Astrocyte of the cerebellum (primary cell): ENCODE measurements around the gene KLHL34.

ENCODE experiments used
- DNase-seq: peaks from one replicate; pipeline ENCODE4 v3.0.0-alpha.2; 2011; ENCODE audit warnings: low read depth
- H3K4me3 ChIP-seq: 2 replicates; pipeline ENCODE4 v1.5.1; 2011; ENCODE audit warnings: mild to moderate bottlenecking, low read depth, low read length, moderate library complexity
- in situ Hi-C: cut with HindIII; loops from 2 replicates; pipeline ENCODE4 v1.10.0; 2017; ENCODE audit warnings: low sequenced_read_pairs
- TF ChIP-seq, protein P1 (sequence below): IDR thresholded peaks from 2 replicates; pipeline ENCODE4 v1.5.1; 2012; ENCODE audit warnings: low read length, low read depth, moderate library complexity, mild to moderate bottlenecking; ENCODE audit errors: missing control alignments

The KLHL34 gene

DNA sequence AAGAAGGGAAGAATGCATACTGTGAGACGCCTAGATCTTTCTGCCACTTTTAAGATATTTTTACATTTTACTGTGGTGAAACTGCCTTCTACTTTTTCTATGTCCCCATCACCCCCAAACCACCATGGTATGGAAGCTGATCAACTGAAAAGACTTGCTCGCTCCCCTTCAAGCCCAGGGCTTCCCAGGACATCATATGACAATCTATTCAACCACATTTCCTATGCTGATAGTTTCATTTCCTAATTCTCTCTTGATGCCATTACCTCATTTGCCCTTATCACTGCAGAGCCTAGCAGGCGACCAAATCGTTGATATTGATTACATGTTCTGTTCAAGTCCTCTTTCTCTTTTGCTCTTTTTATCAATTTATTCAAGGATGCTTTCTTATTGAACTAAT is 40.1 kb upstream of the KLHL34 start:
- in situ Hi-C loops = no loop called here

DNA sequence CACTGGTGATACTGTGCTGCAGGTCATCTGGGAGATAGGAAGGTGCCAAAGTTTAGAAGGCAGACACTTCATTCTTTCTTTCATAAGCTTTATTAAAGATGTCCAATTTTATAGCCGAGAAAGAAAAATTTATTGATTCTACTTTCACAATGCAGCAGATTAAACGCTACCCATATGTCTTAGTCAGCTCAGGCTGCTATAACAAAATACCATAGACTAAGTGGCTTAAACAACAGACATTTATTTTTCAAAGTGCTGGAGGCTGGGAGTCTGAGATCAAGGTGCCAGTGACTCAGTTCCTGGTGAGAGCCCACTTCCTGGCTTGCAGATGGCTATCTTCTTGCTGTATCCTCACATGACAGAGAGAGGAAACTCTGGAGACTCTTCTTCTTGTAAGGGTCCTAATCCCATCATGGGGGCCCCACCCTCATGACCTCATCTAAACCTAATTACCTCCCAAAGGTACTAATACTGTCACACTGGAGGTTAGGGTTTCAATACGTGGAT is 33.4 kb upstream of the KLHL34 start:
- TF ChIP-seq, protein P1, sequence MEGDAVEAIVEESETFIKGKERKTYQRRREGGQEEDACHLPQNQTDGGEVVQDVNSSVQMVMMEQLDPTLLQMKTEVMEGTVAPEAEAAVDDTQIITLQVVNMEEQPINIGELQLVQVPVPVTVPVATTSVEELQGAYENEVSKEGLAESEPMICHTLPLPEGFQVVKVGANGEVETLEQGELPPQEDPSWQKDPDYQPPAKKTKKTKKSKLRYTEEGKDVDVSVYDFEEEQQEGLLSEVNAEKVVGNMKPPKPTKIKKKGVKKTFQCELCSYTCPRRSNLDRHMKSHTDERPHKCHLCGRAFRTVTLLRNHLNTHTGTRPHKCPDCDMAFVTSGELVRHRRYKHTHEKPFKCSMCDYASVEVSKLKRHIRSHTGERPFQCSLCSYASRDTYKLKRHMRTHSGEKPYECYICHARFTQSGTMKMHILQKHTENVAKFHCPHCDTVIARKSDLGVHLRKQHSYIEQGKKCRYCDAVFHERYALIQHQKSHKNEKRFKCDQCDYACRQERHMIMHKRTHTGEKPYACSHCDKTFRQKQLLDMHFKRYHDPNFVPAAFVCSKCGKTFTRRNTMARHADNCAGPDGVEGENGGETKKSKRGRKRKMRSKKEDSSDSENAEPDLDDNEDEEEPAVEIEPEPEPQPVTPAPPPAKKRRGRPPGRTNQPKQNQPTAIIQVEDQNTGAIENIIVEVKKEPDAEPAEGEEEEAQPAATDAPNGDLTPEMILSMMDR = no peak
- no peak for DNase-seq
- in situ Hi-C loops = no loop called here
- no peak overlapping the region for H3K4me3 ChIP-seq

More for the DNA sequence above, 40.1 kb upstream of the KLHL34 start:
- no peak for DNase-seq
- no peak overlapping the region for H3K4me3 ChIP-seq
- TF ChIP-seq, protein P1 = no peak

DNA sequence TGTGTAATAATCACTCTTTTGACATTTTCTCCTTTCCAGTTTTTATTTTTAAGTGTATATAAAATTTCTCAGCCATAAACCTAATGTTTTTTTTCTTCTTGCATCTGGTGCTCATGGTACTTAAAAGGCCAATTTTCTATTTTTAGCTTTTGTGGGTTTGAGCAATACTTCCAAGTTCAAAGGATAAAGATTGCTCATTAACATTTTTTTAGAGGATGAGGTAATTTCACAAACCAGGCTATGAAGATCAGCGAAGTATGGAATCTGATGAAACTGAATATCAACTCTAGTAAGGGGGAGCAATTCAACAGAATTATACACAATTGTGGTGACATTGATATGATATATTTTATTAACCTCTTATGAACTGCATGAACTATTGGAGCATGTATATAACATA is 25.8 kb upstream of the KLHL34 start:
- in situ Hi-C loops = no loop called here
- TF ChIP-seq, protein P1 = no peak
- no peak overlapping the region for H3K4me3 ChIP-seq
- DNase-seq = no peak

DNA sequence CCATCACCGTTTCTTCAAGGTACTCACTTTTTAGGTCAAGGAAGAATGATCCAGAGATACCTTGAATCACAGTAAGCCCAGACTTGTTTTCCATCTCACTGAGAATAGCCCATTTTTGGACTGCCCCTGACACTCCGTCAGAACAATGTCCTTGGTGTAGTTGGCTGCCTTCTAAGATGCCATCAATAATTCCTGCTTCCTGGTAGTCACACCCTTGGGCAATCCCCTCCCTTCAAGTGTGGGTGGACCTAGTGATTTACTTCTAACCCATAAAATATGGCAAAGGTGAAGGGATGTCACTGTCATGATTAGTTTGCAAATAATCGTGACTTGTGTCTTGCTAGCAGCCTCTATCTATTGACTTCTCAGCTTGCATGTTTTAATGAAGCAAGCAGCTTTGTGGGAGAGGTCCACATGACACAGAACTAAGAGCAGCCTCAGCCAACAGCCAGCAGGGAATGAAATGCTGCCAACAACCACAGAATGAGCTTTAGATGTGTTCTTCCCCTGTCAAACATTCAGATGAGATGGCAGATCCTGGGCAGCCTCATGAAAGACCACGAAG is 20.0 kb upstream of the KLHL34 start:
- DNase-seq = peak; percentile 24
- H3K4me3 ChIP-seq = no peak overlapping the region
- in situ Hi-C loops = no loop called here
- TF ChIP-seq, protein P1 = no peak

DNA sequence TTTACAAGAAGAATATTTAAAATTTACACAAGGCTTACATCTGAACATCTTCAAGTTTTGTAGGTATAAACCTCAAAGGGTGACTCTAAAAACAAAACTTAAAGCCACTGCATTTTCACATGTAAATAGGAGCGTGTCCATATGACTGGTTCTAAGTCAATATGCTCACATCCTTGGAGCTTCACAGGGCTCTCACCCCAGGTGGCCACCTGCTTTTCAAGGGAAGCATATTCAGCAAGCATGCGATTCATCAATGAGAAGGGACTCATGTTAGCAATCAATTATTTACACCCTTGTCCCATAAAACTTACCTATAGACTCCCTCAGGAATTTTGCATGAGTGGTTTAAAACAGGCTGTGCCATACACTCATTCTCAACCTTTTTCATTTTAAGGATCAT is 17.8 kb upstream of the KLHL34 start:
- in situ Hi-C loops = no loop called here
- TF ChIP-seq, protein P1 = no peak
- no peak for DNase-seq
- no peak overlapping the region for H3K4me3 ChIP-seq

DNA sequence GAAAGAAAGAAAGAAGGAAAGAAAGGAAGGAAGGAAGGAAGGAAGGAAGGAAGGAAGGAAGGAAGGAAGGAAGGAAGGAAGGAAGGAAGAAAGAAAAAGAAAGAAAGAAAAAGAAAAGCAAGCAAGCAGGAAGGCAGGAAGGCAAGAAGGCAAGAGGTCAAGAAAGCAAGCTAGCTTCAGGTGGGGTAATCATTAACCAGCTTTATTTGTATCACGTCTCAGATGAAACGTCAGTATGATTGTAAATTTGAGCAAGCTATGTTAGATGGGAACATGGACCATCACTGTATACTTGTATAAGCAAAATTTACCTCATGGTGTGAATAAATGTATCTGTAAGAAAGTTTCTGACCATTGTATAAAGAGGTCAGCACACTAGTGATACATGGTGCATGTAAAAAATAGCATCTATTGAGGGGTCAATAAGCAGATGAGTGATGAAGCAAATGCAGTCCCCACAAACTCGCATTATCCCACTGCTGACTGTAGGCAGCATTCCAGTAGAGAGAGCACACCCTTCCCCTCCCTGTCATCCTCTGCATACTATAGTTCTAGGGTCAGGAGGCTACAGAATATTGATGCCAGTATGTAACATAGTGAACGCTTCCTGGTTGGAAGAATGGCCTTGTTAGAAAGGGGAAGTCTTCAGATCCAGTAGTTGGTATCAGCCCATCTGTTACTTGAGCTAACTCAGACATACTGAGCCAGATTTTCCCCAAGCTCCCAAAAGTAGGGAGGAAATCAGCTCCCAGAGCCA is 16.5 kb upstream of the KLHL34 start:
- H3K4me3 ChIP-seq = no peak overlapping the region
- TF ChIP-seq, protein P1 = no peak
- in situ Hi-C loops = no loop called here
- DNase-seq = no peak
